ENCODE measurements around the gene CCL24.
"Not testable (repeated sequence)": the region's sequence is repeated elsewhere in the genome, so short reads cannot be mapped to it uniquely, and the experiment has no call there.

CCL24 gene

GRCh38 chr7:75819711-75820110, 6.1 kb upstream of the CCL24 start:
- no peak for DNase-seq (ENCODE audit: low read depth)

GRCh38 chr7:75818472-75818871, 4.9 kb upstream of the CCL24 start:
- no peak for DNase-seq (ENCODE audit: low read depth)

GRCh38 chr7:75817116-75817515, 3.5 kb upstream of the CCL24 start:
- DNase-seq (ENCODE audit: low read depth) = no peak

- no peak for DNase-seq (ENCODE audit: low read depth)
Measured at GRCh38 chr7:75815418-75816064, 1.9 kb upstream of the CCL24 start.

GRCh38 chr7:75814407-75814947, 871 bp upstream of the CCL24 start:
- no peak for DNase-seq (ENCODE audit: low read depth)

GRCh38 chr7:75813084-75813483, 522 bp downstream of the CCL24 start:
- DNase-seq (ENCODE audit: low read depth) = no peak

GRCh38 chr7:75811894-75812678, 1.5 kb downstream of the CCL24 start:
- no peak for DNase-seq (ENCODE audit: low read depth)

GRCh38 chr7:75809396-75809795, 4.2 kb downstream of the CCL24 start:
- DNase-seq (ENCODE audit: low read depth) = no peak

GRCh38 chr7:75808106-75808505, 5.5 kb downstream of the CCL24 start:
- no peak for DNase-seq (ENCODE audit: low read depth)

GRCh38 chr7:75807452-75807851, 6.2 kb downstream of the CCL24 start:
- DNase-seq (ENCODE audit: low read depth) = no peak

- DNase-seq (ENCODE audit: low read depth) = no peak
Measured at GRCh38 chr7:75806560-75807307, 6.9 kb downstream of the CCL24 start.

GRCh38 chr7:75804705-75805104, 8.9 kb downstream of the CCL24 start:
- DNase-seq (ENCODE audit: low read depth) = no peak

GRCh38 chr7:75804004-75804403, 9.6 kb downstream of the CCL24 start:
- no peak for DNase-seq (ENCODE audit: low read depth)

GRCh38 chr7:75802552-75802821, 11.1 kb downstream of the CCL24 start:
- DNase-seq (ENCODE audit: low read depth) = no peak

GRCh38 chr7:75798770-75799169, 14.8 kb downstream of the CCL24 start:
- DNase-seq (ENCODE audit: low read depth) = no peak

GRCh38 chr7:75796420-75796819, 17.2 kb downstream of the CCL24 start:
- DNase-seq (ENCODE audit: low read depth) = no peak

- DNase-seq (ENCODE audit: low read depth) = no peak
Measured at GRCh38 chr7:75795831-75796285, 17.7 kb downstream of the CCL24 start.

- DNase-seq (ENCODE audit: low read depth) = no peak
Measured at GRCh38 chr7:75793676-75794075, 19.9 kb downstream of the CCL24 start.

- DNase-seq (ENCODE audit: low read depth) = not testable (repeated sequence)
Measured at GRCh38 chr7:75792567-75792966, 21.0 kb downstream of the CCL24 start.

GRCh38 chr7:75789361-75789924, 24.2 kb downstream of the CCL24 start:
- no peak for DNase-seq (ENCODE audit: low read depth)

- not testable (repeated sequence) for DNase-seq (ENCODE audit: low read depth)
Measured at GRCh38 chr7:75788154-75788847, 25.3 kb downstream of the CCL24 start.

GRCh38 chr7:75783058-75783457, 30.5 kb downstream of the CCL24 start:
- not testable (repeated sequence) for DNase-seq (ENCODE audit: low read depth)

Data from T-helper 22 cell (primary cell).